A673 (cell line): ENCODE measurements around the gene CHMP6.

Source experiments
- CTCF ChIP-seq: fragments of 300-800, 200-600 bp; sonication (generic); conservative IDR thresholded peaks from 2 replicates; pipeline ENCODE4 v1.5.1; 2017; ENCODE audit warnings: low read depth, mild to moderate bottlenecking, antibody characterized with exemption, low read length, moderate library complexity, mixed read lengths
- EZH2 ChIP-seq: fragments of 200-600 bp; sonication (generic); IDR thresholded peaks from 2 replicates; pipeline ENCODE4 v1.6.1; 2017; ENCODE audit warnings: borderline replicate concordance, low read depth, mild to moderate bottlenecking, mixed read lengths, antibody characterized with exemption, low read length; ENCODE audit not compliant: poor library complexity, severe bottlenecking

DNA sequence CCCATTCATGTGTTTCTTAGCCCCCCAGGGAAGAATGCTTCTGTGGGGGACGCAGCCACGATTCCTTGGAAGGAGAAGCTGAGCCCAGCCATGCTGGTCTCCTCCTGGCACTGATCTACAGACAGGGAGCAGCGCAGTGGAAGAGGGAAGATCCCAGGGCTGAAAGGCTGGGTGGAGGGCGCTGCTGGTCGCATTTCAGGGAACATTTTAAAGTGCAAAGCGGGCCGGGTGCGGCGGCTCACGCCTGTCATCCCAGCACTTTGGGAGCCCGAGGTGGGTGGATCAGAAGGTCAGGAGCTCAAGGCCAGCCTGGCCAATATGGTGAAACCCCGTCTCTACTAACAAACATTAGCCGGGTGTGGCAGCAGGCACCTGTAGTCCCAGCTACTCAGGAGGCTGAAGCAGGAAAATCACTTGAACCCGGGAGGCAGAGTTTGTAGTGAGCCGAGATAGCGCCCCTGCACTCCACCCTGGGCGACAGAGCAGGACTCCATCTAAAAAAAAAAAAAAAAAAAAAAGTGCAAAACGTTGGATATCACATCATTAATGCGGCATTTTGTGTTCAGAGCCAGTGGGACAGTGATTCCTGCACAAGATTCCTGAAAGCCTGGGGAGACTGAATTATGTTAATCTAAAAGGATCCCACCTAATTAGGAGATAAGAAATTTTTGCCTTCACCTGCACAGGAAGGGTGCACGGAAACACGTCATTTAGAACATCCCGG lies 558 bp upstream of the CHMP6 start:
- no peak for TF ChIP-seq CTCF
- TF ChIP-seq EZH2 = no peak
